ENCODE results near the gene DIAPH2. TPM values are rescaled to one million over a fixed set of nuclear protein-coding genes. Genes with fewer than 3 reads are reported as not detected.

The DIAPH2 gene
- total RNA-seq, 1 experiment from 2014 or later: 15.9 TPM

DNA sequence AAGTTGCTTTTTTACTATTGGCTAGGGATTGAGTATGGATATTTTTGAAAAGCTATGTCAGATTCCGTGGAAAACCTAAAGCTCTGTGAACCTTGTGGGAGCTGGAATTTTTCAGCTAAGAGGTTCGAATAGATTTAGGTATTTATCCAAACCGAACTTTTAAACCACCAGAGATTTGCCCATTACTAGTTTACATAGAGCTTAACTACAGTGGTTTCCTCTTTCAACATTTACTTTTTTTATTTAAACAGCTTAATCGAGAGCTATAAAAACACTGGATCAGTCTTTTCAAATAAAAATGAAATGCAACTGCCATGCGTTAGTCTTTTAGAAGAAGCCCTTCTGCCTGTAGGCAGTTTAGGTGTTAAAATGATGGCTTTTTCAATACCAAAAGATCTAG lies 576.0 kb downstream of the DIAPH2 start (continued):
- TF ChIP-seq, protein P1, sequence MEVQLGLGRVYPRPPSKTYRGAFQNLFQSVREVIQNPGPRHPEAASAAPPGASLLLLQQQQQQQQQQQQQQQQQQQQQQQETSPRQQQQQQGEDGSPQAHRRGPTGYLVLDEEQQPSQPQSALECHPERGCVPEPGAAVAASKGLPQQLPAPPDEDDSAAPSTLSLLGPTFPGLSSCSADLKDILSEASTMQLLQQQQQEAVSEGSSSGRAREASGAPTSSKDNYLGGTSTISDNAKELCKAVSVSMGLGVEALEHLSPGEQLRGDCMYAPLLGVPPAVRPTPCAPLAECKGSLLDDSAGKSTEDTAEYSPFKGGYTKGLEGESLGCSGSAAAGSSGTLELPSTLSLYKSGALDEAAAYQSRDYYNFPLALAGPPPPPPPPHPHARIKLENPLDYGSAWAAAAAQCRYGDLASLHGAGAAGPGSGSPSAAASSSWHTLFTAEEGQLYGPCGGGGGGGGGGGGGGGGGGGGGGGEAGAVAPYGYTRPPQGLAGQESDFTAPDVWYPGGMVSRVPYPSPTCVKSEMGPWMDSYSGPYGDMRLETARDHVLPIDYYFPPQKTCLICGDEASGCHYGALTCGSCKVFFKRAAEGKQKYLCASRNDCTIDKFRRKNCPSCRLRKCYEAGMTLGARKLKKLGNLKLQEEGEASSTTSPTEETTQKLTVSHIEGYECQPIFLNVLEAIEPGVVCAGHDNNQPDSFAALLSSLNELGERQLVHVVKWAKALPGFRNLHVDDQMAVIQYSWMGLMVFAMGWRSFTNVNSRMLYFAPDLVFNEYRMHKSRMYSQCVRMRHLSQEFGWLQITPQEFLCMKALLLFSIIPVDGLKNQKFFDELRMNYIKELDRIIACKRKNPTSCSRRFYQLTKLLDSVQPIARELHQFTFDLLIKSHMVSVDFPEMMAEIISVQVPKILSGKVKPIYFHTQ (CRISPR knock-in tag; IDR thresholded peaks at IDR 0.05): no peak
- TF ChIP-seq KAT7 (CRISPR knock-in tag; IDR thresholded peaks at IDR 0.05; ENCODE audit: borderline replicate concordance): no peak
- TF ChIP-seq TEAD4 (CRISPR knock-in tag; IDR thresholded peaks at IDR 0.05): no peak
- no peak for TF ChIP-seq SMAD3 (CRISPR knock-in tag; IDR thresholded peaks at IDR 0.05; ENCODE audit: borderline replicate concordance)

DNA sequence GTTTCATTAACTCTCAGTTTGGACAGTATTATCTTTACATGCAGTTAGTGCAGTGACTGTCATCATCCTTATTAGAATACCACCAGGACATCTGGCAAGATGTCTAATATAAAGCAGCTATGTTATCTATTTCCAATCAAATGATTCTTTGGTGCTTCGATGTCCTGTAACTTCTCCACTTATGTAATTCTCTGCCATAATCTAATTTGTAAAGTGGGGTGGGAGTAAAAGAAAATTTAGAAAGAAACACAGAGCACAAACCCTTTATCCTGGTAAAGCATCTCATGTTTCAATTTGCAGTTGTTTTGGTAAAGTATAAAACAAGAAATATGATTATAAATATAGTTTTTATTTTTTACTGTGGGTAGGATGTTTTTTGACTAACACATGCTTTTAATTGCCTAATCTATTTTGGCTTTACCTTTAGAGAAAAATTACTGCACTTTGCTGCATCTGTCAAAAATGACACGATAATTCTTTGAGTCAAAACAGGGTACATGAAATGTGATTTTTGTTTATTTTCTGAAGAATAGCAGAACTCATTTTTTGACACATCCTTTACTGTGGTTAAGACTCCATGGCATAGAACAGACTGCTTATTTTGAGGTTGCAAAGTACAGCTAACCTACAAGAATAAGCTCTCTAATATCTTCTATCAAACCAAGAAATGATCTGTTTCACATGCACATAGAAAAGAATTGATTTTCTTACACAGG lies 581.9 kb downstream of the DIAPH2 start:
- ChIA-PET CTCF (no interaction called here), POLR2A (no interaction called here)
- Mint-ChIP-seq H3K9me3 (no peaks in the 10 kb centered on the region), H3K4me3 (no peak overlapping the region), H3K27ac (no peak overlapping the region), H3K27me3 (ENCODE audit: low read depth) (no peaks in the 10 kb centered on the region), H3K36me3 (no peaks in the 10 kb centered on the region), H3K4me1 (peaks cover 25% of the 10 kb centered on the region)
- DNase-seq (ENCODE audit: low spot score): no peak
- ATAC-seq: no peak
- TF ChIP-seq NR1H2 (CRISPR knock-in tag; IDR thresholded peaks at IDR 0.05) (no peak), RELA (CRISPR knock-in tag; IDR thresholded peaks at IDR 0.05; ENCODE audit: borderline replicate concordance) (no peak), NR3C1 (CRISPR knock-in tag; conservative IDR thresholded peaks at IDR 0.05; ENCODE audit: low read depth) (no peak), EMX1 (CRISPR knock-in tag; IDR thresholded peaks at IDR 0.05) (no peak), ZNF121 (CRISPR knock-in tag; IDR thresholded peaks at IDR 0.05) (no peak), NR2C2 (CRISPR knock-in tag; IDR thresholded peaks at IDR 0.05) (no peak), SOX15 (CRISPR knock-in tag; IDR thresholded peaks at IDR 0.05) (no peak)
- TF ChIP-seq, protein P2, sequence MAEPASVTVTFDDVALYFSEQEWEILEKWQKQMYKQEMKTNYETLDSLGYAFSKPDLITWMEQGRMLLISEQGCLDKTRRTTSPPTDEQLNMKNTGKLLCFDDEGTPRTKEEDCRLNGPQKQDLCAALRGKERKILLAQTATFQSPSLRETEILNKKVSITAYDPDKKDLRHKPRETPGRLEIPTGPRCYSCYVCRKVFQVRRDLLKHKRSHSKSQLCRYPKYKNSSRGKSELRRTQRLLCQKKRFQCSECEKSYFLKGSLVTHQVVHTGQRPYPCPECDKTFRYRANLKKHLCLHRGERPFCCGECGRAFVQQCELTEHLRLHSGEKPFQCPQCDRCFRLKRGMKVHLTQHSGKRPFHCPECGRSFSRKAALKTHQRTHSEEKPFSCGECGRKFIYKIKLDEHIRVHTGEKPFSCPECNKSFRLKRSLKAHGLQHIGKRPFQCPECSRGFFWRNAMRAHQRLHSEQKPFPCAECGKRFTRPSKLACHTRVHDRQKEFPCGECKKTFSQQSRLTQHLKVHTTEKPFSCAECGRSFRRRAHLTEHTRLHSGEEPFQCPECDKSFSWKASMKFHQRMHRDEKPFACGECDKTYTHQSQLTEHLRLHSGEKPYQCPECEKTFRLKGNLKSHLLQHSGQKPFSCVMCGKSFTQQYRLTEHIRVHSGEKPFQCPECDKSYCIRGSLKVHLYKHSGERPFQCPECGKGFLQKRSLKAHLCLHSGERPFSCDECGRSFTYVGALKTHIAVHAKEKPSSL (CRISPR knock-in tag; conservative IDR thresholded peaks at IDR 0.05): no peak
- TF ChIP-seq, protein P3, sequence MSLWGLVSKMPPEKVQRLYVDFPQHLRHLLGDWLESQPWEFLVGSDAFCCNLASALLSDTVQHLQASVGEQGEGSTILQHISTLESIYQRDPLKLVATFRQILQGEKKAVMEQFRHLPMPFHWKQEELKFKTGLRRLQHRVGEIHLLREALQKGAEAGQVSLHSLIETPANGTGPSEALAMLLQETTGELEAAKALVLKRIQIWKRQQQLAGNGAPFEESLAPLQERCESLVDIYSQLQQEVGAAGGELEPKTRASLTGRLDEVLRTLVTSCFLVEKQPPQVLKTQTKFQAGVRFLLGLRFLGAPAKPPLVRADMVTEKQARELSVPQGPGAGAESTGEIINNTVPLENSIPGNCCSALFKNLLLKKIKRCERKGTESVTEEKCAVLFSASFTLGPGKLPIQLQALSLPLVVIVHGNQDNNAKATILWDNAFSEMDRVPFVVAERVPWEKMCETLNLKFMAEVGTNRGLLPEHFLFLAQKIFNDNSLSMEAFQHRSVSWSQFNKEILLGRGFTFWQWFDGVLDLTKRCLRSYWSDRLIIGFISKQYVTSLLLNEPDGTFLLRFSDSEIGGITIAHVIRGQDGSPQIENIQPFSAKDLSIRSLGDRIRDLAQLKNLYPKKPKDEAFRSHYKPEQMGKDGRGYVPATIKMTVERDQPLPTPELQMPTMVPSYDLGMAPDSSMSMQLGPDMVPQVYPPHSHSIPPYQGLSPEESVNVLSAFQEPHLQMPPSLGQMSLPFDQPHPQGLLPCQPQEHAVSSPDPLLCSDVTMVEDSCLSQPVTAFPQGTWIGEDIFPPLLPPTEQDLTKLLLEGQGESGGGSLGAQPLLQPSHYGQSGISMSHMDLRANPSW (CRISPR knock-in tag; conservative IDR thresholded peaks at IDR 0.05; ENCODE audit: low read depth): no peak
- TF ChIP-seq, protein P1 (CRISPR knock-in tag; IDR thresholded peaks at IDR 0.05): no peak
- TF ChIP-seq, protein P4, sequence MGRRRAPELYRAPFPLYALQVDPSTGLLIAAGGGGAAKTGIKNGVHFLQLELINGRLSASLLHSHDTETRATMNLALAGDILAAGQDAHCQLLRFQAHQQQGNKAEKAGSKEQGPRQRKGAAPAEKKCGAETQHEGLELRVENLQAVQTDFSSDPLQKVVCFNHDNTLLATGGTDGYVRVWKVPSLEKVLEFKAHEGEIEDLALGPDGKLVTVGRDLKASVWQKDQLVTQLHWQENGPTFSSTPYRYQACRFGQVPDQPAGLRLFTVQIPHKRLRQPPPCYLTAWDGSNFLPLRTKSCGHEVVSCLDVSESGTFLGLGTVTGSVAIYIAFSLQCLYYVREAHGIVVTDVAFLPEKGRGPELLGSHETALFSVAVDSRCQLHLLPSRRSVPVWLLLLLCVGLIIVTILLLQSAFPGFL (CRISPR knock-in tag; IDR thresholded peaks at IDR 0.05; ENCODE audit: borderline replicate concordance): no peak
- TF ChIP-seq, protein P5, sequence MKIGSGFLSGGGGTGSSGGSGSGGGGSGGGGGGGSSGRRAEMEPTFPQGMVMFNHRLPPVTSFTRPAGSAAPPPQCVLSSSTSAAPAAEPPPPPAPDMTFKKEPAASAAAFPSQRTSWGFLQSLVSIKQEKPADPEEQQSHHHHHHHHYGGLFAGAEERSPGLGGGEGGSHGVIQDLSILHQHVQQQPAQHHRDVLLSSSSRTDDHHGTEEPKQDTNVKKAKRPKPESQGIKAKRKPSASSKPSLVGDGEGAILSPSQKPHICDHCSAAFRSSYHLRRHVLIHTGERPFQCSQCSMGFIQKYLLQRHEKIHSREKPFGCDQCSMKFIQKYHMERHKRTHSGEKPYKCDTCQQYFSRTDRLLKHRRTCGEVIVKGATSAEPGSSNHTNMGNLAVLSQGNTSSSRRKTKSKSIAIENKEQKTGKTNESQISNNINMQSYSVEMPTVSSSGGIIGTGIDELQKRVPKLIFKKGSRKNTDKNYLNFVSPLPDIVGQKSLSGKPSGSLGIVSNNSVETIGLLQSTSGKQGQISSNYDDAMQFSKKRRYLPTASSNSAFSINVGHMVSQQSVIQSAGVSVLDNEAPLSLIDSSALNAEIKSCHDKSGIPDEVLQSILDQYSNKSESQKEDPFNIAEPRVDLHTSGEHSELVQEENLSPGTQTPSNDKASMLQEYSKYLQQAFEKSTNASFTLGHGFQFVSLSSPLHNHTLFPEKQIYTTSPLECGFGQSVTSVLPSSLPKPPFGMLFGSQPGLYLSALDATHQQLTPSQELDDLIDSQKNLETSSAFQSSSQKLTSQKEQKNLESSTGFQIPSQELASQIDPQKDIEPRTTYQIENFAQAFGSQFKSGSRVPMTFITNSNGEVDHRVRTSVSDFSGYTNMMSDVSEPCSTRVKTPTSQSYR (CRISPR knock-in tag; IDR thresholded peaks at IDR 0.05): no peak
- TF ChIP-seq, protein P6, sequence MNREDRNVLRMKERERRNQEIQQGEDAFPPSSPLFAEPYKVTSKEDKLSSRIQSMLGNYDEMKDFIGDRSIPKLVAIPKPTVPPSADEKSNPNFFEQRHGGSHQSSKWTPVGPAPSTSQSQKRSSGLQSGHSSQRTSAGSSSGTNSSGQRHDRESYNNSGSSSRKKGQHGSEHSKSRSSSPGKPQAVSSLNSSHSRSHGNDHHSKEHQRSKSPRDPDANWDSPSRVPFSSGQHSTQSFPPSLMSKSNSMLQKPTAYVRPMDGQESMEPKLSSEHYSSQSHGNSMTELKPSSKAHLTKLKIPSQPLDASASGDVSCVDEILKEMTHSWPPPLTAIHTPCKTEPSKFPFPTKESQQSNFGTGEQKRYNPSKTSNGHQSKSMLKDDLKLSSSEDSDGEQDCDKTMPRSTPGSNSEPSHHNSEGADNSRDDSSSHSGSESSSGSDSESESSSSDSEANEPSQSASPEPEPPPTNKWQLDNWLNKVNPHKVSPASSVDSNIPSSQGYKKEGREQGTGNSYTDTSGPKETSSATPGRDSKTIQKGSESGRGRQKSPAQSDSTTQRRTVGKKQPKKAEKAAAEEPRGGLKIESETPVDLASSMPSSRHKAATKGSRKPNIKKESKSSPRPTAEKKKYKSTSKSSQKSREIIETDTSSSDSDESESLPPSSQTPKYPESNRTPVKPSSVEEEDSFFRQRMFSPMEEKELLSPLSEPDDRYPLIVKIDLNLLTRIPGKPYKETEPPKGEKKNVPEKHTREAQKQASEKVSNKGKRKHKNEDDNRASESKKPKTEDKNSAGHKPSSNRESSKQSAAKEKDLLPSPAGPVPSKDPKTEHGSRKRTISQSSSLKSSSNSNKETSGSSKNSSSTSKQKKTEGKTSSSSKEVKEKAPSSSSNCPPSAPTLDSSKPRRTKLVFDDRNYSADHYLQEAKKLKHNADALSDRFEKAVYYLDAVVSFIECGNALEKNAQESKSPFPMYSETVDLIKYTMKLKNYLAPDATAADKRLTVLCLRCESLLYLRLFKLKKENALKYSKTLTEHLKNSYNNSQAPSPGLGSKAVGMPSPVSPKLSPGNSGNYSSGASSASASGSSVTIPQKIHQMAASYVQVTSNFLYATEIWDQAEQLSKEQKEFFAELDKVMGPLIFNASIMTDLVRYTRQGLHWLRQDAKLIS (CRISPR knock-in tag; IDR thresholded peaks at IDR 0.05; ENCODE audit: borderline replicate concordance): no peak
